ENCODE measurements around the gene NCBP3.

NCBP3 gene

DNA sequence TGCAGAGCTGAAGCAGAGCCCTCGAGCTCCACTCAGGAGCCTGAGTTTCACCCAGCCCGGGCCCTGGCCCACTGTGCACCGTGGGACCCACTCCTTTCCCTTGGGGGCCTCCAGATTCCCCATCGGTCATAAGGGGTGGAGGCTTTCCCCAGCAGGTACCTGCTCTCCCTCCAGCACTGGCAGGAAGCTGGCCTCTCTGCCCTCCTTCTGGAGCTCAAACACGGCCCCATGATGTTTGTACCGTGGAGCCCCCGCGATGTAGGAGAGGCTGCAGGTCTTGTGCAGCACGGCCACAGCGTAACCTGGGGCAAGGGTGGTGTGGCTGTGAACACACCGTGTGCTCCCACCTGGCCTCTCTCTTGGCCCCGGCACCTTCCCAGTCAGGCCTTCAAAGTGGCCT is 92.4 kb downstream of the NCBP3 start:
- DNase-seq (ENCODE audit: low read depth), result no peak
- H3K4me3 ChIP-seq (ENCODE audit: low read depth, low read length), result no peak overlapping the region
- TF ChIP-seq, protein P1, sequence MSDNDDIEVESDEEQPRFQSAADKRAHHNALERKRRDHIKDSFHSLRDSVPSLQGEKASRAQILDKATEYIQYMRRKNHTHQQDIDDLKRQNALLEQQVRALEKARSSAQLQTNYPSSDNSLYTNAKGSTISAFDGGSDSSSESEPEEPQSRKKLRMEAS (IDR thresholded peaks at IDR 0.05; ENCODE audit: low read depth, low read length), result no peak
- TF ChIP-seq, protein P2, sequence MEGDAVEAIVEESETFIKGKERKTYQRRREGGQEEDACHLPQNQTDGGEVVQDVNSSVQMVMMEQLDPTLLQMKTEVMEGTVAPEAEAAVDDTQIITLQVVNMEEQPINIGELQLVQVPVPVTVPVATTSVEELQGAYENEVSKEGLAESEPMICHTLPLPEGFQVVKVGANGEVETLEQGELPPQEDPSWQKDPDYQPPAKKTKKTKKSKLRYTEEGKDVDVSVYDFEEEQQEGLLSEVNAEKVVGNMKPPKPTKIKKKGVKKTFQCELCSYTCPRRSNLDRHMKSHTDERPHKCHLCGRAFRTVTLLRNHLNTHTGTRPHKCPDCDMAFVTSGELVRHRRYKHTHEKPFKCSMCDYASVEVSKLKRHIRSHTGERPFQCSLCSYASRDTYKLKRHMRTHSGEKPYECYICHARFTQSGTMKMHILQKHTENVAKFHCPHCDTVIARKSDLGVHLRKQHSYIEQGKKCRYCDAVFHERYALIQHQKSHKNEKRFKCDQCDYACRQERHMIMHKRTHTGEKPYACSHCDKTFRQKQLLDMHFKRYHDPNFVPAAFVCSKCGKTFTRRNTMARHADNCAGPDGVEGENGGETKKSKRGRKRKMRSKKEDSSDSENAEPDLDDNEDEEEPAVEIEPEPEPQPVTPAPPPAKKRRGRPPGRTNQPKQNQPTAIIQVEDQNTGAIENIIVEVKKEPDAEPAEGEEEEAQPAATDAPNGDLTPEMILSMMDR (IDR thresholded peaks at IDR 0.05; ENCODE audit: low read depth, low read length), result no peak
- TF ChIP-seq MYC (IDR thresholded peaks at IDR 0.05; ENCODE audit: low read depth, low read length), result no peak
- TF ChIP-seq POLR2A (IDR thresholded peaks at IDR 0.05; ENCODE audit: extremely low read depth, insufficient read length), result no peak
